Upper lobe of right lung (tissue), 1 donor: ENCODE measurements around the gene SEC22C. TPM values are rescaled to one million over a fixed set of nuclear protein-coding genes. Genes with fewer than 3 reads are reported as not detected.
"Not testable (repeated sequence)": the region's sequence is repeated elsewhere in the genome, so short reads cannot be mapped to it uniquely, and the experiment has no call there.

Experiments used
- ATAC-seq: fragments of 200-7000 bp; cut with Tn5 transposase; one replicate; pipeline ENCODE4 v1.9.1; 2020; ENCODE audit warnings: mild to moderate bottlenecking, moderate library complexity
- DNase-seq: peaks from one replicate; pipeline ENCODE4 v3.0.0-alpha.2; 2020
- H3K27ac ChIP-seq: fragments of 200-600 bp; one replicate; pipeline ENCODE4 v1.8.0; 2022
- H3K27me3 ChIP-seq: fragments of 200-600 bp; one replicate; pipeline ENCODE4 v1.8.0; 2022; ENCODE audit warnings: mild to moderate bottlenecking
- H3K36me3 ChIP-seq: fragments of 200-600 bp; one replicate; pipeline ENCODE4 v1.8.0; 2022
- H3K4me1 ChIP-seq: fragments of 200-600 bp; one replicate; pipeline ENCODE4 v1.8.0; 2022
- H3K4me3 ChIP-seq: fragments of 200-600 bp; one replicate; pipeline ENCODE4 v1.8.0; 2022; ENCODE audit warnings: mild to moderate bottlenecking
- H3K9me3 ChIP-seq: fragments of 200-600 bp; one replicate; pipeline ENCODE4 v1.8.0; 2022
- intact Hi-C: fragments of 100-400 bp; cut with DNase I; formaldehyde crosslinking; loops from one replicate; pipeline ENCODE4 v1.11.0; 2022
- total RNA-seq: library from RNA; stranded (reverse); fragmentation: NEBNext Ultra II Directional; extraction: Animal tissue kit (Norgen Biotek cat#: 25700); gene quantifications from one replicate; pipeline ENCODE4 v1.2.1, GENCODE V29; 2021
- TF ChIP-seq, protein P1 (sequence below): fragments of 200-600 bp; IDR thresholded peaks from one replicate; pipeline ENCODE4 v1.8.0; 2022; ENCODE audit warnings: antibody characterized with exemption
- donor health status: DM: no; HTN: yes; CAD: no; lungs with severe emphysema.

Gene SEC22C
- total RNA-seq, 1 donor from 2014 or later: 48.6 TPM

DNA sequence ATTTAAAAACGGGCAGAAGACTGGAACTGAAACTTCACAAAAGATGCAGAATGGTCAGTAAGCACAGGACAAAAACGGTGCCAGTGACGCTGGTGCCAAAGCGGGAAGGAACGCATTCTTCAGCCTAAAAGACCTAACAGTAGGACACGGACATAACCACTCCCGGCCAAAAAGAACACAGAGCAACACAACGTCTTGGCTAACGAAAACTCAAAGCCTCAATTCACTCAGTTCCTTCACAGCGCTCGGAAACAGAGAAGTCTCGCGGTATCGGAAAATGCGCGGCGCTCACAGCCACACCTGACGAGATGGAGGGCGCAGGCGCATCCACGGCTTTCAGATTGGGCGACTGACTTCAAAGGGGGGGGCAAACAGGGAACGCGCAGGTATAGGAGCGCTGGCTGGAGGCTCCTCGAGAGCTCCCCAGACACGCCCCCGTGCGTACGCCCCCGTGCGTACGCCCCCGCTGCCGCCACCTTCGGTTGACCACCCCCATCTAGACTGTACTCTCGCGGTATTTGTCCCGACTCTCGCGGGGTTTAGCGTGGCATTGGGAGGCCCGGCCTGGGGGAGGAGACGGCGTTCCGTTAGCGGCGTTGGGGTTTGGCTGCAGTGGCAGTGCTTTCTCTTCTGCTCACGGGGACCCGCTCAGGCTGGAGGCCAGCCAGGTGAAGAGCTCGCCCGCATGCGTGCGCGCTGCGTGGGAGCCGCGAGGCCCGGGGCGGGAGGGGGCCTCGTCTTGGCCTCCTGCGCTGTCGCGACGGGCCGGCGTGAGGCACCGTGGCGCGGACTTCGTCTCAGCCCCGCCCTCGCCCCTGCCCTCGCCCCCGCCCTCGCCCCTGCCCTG lies 18.6 kb upstream of the SEC22C start, which contains the start of gene NKTR:
Gene NKTR (plus strand): TSS at position 576 of the 847 bp plus-strand sequence. CDS start 321 bp downstream, outside the sequence.
- H3K36me3 ChIP-seq: peaks cover 3% of the 10 kb centered on the region
- TF ChIP-seq, protein P1, sequence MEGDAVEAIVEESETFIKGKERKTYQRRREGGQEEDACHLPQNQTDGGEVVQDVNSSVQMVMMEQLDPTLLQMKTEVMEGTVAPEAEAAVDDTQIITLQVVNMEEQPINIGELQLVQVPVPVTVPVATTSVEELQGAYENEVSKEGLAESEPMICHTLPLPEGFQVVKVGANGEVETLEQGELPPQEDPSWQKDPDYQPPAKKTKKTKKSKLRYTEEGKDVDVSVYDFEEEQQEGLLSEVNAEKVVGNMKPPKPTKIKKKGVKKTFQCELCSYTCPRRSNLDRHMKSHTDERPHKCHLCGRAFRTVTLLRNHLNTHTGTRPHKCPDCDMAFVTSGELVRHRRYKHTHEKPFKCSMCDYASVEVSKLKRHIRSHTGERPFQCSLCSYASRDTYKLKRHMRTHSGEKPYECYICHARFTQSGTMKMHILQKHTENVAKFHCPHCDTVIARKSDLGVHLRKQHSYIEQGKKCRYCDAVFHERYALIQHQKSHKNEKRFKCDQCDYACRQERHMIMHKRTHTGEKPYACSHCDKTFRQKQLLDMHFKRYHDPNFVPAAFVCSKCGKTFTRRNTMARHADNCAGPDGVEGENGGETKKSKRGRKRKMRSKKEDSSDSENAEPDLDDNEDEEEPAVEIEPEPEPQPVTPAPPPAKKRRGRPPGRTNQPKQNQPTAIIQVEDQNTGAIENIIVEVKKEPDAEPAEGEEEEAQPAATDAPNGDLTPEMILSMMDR: no peak
- ATAC-seq (peak; percentile 96), DNase-seq (peak; percentile 97)
- peak within 1 kb of the TSS; percentile 94 for H3K27ac ChIP-seq
- no peaks in the 10 kb centered on the region for H3K9me3 ChIP-seq
- peak within 1 kb of the TSS; percentile 90 for H3K4me3 ChIP-seq
- H3K27me3 ChIP-seq: no peaks in the 10 kb centered on the region
- intact Hi-C loops: no loop called here
- peaks cover 28% of the 10 kb centered on the region for H3K4me1 ChIP-seq

DNA sequence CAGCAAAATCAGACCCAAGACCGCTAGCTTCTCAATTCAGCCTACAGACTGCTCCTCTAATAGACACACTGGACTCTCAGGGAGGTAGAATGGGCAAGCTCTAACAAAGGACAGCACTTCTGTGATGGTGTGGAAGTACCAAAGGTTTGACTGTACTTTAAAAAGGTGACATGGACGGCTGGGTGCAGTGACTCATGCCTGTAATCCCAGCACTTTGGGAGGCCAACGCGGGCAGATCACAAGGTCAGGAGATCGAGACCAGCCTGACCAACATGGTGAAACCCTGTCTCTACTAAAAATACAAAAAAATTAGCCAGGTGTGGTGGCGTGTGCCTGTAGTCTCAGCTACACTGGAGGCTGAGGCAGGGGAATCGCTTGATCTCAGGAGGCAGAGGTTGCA lies 15.3 kb upstream of the SEC22C start:
- H3K27ac ChIP-seq, H3K4me1 ChIP-seq, H3K9me3 ChIP-seq, DNase-seq, H3K4me3 ChIP-seq, H3K27me3 ChIP-seq, intact Hi-C loops, ATAC-seq: not testable (repeated sequence)
- H3K36me3 ChIP-seq: peaks cover 20% of the 10 kb centered on the region

DNA sequence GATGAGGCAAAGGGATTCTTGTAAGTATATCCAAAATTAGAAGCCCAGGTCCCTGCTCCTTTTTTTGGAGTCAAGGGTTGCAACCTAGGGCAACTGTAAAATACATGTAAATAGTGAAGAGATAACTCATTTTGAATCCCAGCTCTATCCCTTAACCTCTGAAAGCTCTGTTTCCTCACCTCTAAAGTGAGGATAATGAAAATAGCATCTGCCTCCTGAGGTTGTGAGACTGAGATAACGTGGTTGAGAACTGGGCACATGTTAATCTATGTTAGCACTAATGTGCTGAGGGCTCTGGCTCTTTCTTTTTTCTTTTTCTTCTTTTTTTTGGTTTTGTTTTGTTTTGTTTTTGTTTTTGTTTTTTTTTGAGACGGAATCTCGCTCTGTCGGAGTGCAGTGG lies 13.9 kb upstream of the SEC22C start:
- no peak overlapping the region for H3K4me3 ChIP-seq
- ATAC-seq (no peak), DNase-seq (no peak)
- peaks cover 5% of the 10 kb centered on the region for H3K4me1 ChIP-seq
- intact Hi-C loops: no loop called here
- H3K9me3 ChIP-seq: no peaks in the 10 kb centered on the region
- no peak overlapping the region for H3K27ac ChIP-seq
- TF ChIP-seq, protein P1: no peak
- no peaks in the 10 kb centered on the region for H3K27me3 ChIP-seq
- H3K36me3 ChIP-seq: peaks cover 20% of the 10 kb centered on the region

DNA sequence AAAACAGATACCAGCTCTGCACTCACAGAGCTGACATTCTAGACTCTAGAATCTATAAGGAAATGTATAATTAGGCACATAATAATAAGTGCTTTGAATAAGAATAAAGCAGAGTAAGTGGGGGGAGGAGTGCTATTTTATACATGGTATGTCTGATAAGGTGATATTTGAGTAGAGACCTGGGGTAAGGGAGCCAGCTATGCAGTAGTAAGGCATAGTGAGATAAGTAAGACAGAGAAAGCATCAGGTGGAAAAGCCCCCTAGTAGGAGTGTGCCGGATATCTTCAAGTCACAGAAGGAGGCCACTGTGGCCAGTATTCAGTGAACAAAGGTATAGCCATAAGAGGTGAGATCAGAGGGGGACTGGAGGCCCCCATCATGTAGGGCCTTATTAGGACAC lies 11.9 kb upstream of the SEC22C start:
- ATAC-seq (no peak), DNase-seq (no peak)
- no peaks in the 10 kb centered on the region for H3K27me3 ChIP-seq
- H3K4me1 ChIP-seq: peaks cover 5% of the 10 kb centered on the region
- H3K27ac ChIP-seq: no peak overlapping the region
- H3K4me3 ChIP-seq: no peak overlapping the region
- H3K36me3 ChIP-seq: peaks cover 20% of the 10 kb centered on the region
- TF ChIP-seq, protein P1: no peak
- intact Hi-C loops: no loop called here
- no peaks in the 10 kb centered on the region for H3K9me3 ChIP-seq

DNA sequence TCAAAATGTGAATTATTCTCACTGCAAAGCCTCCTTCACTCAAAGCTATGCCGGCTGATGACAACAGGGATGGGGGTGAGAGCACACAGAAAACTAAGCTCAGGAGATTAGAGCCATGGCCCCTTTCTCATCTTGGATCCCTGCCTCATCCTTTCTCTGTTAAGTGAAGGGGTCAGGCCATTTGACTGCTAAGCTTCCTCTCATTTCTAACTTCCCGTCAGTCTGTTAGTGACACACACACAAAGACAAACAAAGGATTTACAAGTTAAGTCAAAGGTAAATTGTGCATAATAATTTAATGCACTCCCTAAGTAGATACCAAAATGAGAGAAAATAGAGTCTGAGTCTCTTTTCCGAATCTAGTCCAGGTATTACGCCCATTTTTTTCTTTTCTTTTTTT lies 10.0 kb upstream of the SEC22C start:
- ATAC-seq: no peak
- TF ChIP-seq, protein P1: no peak
- Histone ChIP-seq H3K9me3 (no peaks in the 10 kb centered on the region), H3K27ac (peak overlapping the region; percentile 85), H3K4me3 (peak overlapping the region; percentile 73), H3K36me3 (peaks cover 20% of the 10 kb centered on the region), H3K4me1 (peaks cover 5% of the 10 kb centered on the region), H3K27me3 (no peaks in the 10 kb centered on the region)
- intact Hi-C loops: no loop called here
- DNase-seq: no peak

DNA sequence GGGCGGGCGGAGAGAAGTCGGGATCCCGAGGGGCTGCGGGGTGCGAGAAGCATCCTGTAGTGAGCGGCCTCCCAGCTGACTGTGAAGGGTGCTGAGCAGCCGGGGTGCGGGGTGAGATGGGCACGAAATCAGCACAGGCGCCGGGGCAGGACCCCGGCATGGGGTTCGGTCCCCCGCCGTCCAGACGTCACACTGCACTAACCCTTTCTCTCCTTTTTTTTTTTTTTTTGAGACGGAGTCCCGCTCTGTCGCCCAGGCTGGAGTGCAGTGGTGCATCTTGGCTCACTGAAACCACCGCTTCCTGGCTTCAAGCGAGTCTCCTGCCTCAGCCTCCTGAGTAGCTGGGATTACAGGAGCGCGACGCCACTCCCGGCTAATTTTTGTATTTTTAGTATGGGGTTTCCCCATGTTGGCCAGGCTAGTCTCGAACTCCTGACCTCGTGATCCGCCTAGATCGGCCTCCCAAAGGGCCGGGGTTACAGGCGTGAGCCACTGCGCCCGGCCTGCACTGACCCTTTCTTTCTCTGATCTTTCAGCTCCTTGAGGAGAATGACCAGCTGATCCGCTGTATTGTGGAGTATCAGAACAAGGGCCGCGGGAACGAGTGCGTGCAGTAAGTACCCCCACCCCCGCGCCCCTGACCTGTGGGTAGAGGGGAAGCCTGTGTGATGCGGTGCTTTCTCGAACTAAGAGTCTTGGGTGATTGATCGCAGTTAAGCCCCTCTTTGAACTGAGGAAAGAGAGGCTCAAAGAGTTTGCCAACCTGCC lies 9.4 kb upstream of the SEC22C start:
- intact Hi-C loops: no loop called here
- ATAC-seq: no peak
- TF ChIP-seq, protein P1: no peak
- Histone ChIP-seq H3K9me3 (no peaks in the 10 kb centered on the region), H3K27ac (peak overlapping the region; percentile 85), H3K4me3 (peak overlapping the region; percentile 73), H3K36me3 (peaks cover 20% of the 10 kb centered on the region), H3K27me3 (no peaks in the 10 kb centered on the region), H3K4me1 (peaks cover 5% of the 10 kb centered on the region)
- DNase-seq: no peak
